H1 (cell line): ENCODE results near the gene TFRC. TPM values are rescaled to one million over a fixed set of nuclear protein-coding genes. Genes with fewer than 3 reads are reported as not detected.

Experiments used
- ASH2L ChIP-seq: fragments of 200-600, 300-600 bp; sonication (generic); IDR thresholded peaks from one replicate; pipeline ENCODE4 v1.7.1; 2017; ENCODE audit warnings: low read length
- ATF3 ChIP-seq: IDR thresholded peaks from 2 replicates; pipeline ENCODE4 v1.6.1; 2011; ENCODE audit warnings: low read depth, mild to moderate bottlenecking, low read length; ENCODE audit not compliant: insufficient read depth
- CBX5 ChIP-seq: fragments of 300-800, 300-1000 bp; sonication (generic); IDR thresholded peaks from 2 replicates; pipeline ENCODE4 v1.7.1; 2016; ENCODE audit warnings: antibody characterized with exemption, low read length, low read depth
- HDAC6 ChIP-seq: IDR thresholded peaks from one replicate; pipeline ENCODE4 v1.7.1; 2012; ENCODE audit warnings: low read depth, mild to moderate bottlenecking, inconsistent platforms, low read length, moderate library complexity
- KDM1A ChIP-seq: fragments of 200-600, 300-600 bp; sonication (generic); IDR thresholded peaks from 2 replicates; pipeline ENCODE4 v1.7.1; 2016; ENCODE audit warnings: mild to moderate bottlenecking, low read length, borderline replicate concordance
- RBBP5 ChIP-seq: IDR thresholded peaks from 2 replicates; pipeline ENCODE4 v1.7.1; 2012; ENCODE audit warnings: low read depth, mild to moderate bottlenecking, inconsistent platforms, low read length, moderate library complexity, borderline replicate concordance
- RXRA ChIP-seq: IDR thresholded peaks from 2 replicates; pipeline ENCODE4 v1.6.1; 2011; ENCODE audit warnings: low read depth, mild to moderate bottlenecking, low read length, moderate library complexity; ENCODE audit not compliant: insufficient read depth
- TAF7 ChIP-seq: optimal IDR thresholded peaks from 2 replicates; pipeline ENCODE3; 2011; ENCODE audit warnings: low read depth, mild to moderate bottlenecking, inconsistent platforms, low read length, moderate library complexity, borderline replicate concordance
- polyA plus RNA-seq, 7 experiments: library from polyadenylated mRNA; depleted of rRNA in 3 of 7; stranded (reverse) in 5 of 7; unstranded in 2 of 7; fragments of >200 nt in 5 of 7; fragments of 200-250 nt in 2 of 7; gene quantifications; 1 replicate in 5 of 7; 2 replicates in 1 of 7; 4 replicates in 1 of 7; pipeline versions ENCODE4 v1.2.1 to v1.2.3, GENCODE V29; 2011 to 2013; ENCODE audit warnings: missing spikeins in 2 of 7, mixed read lengths in 2 of 7
- total RNA-seq: library from RNA; stranded (reverse); fragmentation: NEBNext Ultra II Directional; extraction: Animal tissue kit (Norgen Biotek cat#: 25700); gene quantifications from 2 replicates; pipeline ENCODE4 v1.2.1, GENCODE V29; 2021
- TF ChIP-seq, protein P1 (sequence below): fragments of 300-600 bp; sonication (generic); IDR thresholded peaks from 2 replicates; pipeline ENCODE4 v1.7.1; 2012; ENCODE audit warnings: low read length, moderate library complexity, mild to moderate bottlenecking, inconsistent platforms; ENCODE audit not compliant: insufficient replicate concordance

TFRC gene
- total and polyA plus RNA-seq, 2 of the 8 experiments (the other 6 are each of a cell fraction or from before 2014, with no cell fraction given) = 67.3 to 161 TPM

- TF ChIP-seq, protein P1, sequence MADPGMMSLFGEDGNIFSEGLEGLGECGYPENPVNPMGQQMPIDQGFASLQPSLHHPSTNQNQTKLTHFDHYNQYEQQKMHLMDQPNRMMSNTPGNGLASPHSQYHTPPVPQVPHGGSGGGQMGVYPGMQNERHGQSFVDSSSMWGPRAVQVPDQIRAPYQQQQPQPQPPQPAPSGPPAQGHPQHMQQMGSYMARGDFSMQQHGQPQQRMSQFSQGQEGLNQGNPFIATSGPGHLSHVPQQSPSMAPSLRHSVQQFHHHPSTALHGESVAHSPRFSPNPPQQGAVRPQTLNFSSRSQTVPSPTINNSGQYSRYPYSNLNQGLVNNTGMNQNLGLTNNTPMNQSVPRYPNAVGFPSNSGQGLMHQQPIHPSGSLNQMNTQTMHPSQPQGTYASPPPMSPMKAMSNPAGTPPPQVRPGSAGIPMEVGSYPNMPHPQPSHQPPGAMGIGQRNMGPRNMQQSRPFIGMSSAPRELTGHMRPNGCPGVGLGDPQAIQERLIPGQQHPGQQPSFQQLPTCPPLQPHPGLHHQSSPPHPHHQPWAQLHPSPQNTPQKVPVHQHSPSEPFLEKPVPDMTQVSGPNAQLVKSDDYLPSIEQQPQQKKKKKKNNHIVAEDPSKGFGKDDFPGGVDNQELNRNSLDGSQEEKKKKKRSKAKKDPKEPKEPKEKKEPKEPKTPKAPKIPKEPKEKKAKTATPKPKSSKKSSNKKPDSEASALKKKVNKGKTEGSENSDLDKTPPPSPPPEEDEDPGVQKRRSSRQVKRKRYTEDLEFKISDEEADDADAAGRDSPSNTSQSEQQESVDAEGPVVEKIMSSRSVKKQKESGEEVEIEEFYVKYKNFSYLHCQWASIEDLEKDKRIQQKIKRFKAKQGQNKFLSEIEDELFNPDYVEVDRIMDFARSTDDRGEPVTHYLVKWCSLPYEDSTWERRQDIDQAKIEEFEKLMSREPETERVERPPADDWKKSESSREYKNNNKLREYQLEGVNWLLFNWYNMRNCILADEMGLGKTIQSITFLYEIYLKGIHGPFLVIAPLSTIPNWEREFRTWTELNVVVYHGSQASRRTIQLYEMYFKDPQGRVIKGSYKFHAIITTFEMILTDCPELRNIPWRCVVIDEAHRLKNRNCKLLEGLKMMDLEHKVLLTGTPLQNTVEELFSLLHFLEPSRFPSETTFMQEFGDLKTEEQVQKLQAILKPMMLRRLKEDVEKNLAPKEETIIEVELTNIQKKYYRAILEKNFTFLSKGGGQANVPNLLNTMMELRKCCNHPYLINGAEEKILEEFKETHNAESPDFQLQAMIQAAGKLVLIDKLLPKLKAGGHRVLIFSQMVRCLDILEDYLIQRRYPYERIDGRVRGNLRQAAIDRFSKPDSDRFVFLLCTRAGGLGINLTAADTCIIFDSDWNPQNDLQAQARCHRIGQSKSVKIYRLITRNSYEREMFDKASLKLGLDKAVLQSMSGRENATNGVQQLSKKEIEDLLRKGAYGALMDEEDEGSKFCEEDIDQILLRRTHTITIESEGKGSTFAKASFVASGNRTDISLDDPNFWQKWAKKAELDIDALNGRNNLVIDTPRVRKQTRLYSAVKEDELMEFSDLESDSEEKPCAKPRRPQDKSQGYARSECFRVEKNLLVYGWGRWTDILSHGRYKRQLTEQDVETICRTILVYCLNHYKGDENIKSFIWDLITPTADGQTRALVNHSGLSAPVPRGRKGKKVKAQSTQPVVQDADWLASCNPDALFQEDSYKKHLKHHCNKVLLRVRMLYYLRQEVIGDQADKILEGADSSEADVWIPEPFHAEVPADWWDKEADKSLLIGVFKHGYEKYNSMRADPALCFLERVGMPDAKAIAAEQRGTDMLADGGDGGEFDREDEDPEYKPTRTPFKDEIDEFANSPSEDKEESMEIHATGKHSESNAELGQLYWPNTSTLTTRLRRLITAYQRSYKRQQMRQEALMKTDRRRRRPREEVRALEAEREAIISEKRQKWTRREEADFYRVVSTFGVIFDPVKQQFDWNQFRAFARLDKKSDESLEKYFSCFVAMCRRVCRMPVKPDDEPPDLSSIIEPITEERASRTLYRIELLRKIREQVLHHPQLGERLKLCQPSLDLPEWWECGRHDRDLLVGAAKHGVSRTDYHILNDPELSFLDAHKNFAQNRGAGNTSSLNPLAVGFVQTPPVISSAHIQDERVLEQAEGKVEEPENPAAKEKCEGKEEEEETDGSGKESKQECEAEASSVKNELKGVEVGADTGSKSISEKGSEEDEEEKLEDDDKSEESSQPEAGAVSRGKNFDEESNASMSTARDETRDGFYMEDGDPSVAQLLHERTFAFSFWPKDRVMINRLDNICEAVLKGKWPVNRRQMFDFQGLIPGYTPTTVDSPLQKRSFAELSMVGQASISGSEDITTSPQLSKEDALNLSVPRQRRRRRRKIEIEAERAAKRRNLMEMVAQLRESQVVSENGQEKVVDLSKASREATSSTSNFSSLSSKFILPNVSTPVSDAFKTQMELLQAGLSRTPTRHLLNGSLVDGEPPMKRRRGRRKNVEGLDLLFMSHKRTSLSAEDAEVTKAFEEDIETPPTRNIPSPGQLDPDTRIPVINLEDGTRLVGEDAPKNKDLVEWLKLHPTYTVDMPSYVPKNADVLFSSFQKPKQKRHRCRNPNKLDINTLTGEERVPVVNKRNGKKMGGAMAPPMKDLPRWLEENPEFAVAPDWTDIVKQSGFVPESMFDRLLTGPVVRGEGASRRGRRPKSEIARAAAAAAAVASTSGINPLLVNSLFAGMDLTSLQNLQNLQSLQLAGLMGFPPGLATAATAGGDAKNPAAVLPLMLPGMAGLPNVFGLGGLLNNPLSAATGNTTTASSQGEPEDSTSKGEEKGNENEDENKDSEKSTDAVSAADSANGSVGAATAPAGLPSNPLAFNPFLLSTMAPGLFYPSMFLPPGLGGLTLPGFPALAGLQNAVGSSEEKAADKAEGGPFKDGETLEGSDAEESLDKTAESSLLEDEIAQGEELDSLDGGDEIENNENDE = no peak
- TF ChIP-seq RXRA (no peak), TAF7 (no peak), HDAC6 (no peak), RBBP5 (no peak), KDM1A (no peak), CBX5 (no peak), ASH2L (no peak), ATF3 (no peak)
Observed at GRCh38 chr3:196122688-196123046, 40.8 kb upstream of the TFRC start (continued).
